ENCODE measurements around the gene JARID2. TPM values are rescaled to one million over a fixed set of nuclear protein-coding genes. Genes with fewer than 3 reads are reported as not detected.

JARID2 gene
- total and polyA plus RNA-seq, 2 of the 4 experiments (the other 2 are of a cell fraction), result 9.6 to 12.9 TPM

DNA sequence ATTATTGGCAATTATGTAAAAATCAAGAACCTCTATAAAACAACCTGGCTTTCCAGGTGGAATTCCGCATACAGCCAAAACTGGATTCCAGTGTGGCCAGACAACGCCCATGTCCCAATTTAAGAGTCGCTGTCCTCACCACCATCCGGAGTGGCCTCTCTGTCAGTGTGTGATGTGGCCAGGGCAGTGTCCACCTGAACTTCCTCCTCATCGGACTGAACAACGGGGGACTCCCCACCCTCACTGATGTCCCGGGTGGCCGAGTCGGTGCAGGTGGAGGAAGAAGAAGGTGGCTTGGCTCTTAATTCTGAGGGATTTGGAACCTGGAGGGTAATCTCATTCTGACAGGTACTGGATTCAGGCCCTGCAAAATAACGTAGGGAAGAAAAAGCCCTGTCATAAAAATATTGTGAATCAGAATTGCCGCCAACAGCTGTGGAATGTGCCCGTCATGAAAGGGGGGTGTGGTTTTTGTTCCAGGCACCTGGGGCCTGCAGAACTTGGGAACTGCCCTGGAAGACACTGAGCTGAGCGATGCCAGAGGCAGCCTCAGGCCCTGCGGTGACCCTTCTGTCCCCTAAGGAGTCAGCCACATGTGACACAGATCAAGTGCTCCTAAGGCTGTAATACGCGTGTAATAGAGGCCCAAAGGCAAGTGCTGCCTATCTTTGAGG is 277.1 kb downstream of the JARID2 start:
- Histone ChIP-seq H3K14ac (replicated peaks; ENCODE audit: low read depth, low read length) (no peak overlapping the region), H4K5ac (ENCODE audit: low read depth, low read length) (no peak overlapping the region), H2AFZ (replicated peaks; ENCODE audit: low read length, poor library complexity) (no peak overlapping the region), H4K8ac (ENCODE audit: low read depth in 2 of 2, low read length in 2 of 2) (no peak overlapping the region), H3K79me1 (ENCODE audit: low read depth in 1 of 2, low read length in 2 of 2) (peaks cover 0 to 8% of the 10 kb centered on the region in 2 experiments; a peak in 1 of 4 replicates), H3K23ac (ENCODE audit: low read depth, low read length) (no peak overlapping the region), H3K27me3 (ENCODE audit: control insufficient read depth, insufficient read depth, low read length) (no peaks in the 10 kb centered on the region), H3K27ac (ENCODE audit: insufficient read depth, low read length) (no peak overlapping the region), H3K9me3 (ENCODE audit: control insufficient read depth, insufficient read depth, low read length) (no peaks in the 10 kb centered on the region), H3K36me3 (ENCODE audit: control insufficient read depth, insufficient read depth, low read length) (peaks cover 50% of the 10 kb centered on the region), H2BK5ac (ENCODE audit: low read depth, low read length, poor library complexity, severe bottlenecking) (no peak overlapping the region), H2BK15ac (ENCODE audit: low read depth, low read length) (no peak overlapping the region), H2BK20ac (ENCODE audit: low read depth, low read length) (no peak overlapping the region), H3K9me1 (ENCODE audit: insufficient read depth, low read length) (peaks cover 5% of the 10 kb centered on the region), H4K91ac (ENCODE audit: insufficient read depth, low read depth, low read length) (no peak overlapping the region), H3K4me1 (ENCODE audit: control insufficient read depth, insufficient read depth, low read length) (no peaks in the 10 kb centered on the region), H2AK5ac (ENCODE audit: low read depth, low read length) (no peak overlapping the region), H3K18ac (ENCODE audit: low read depth, low read length) (no peak overlapping the region), H3K56ac (ENCODE audit: extremely low read depth, insufficient read depth, low read length) (no peak overlapping the region), H3K4me2 (ENCODE audit: low read depth, low read length) (no peak overlapping the region), H2AK9ac (replicated peaks; ENCODE audit: low read depth, low read length, poor library complexity) (no peak overlapping the region), H2BK120ac (ENCODE audit: low read depth, low read length) (no peak overlapping the region), H3K4me3 (ENCODE audit: insufficient read depth, low read depth, low read length) (no peak overlapping the region), H4K20me1 (ENCODE audit: insufficient read depth, low read length) (peaks cover 3% of the 10 kb centered on the region; the same call in 1 of the 2 replicates), H3K4ac (ENCODE audit: low read depth, low read length) (no peak overlapping the region), H3K9ac (ENCODE audit: low read depth, low read length) (no peak overlapping the region)
- in situ Hi-C loops (cut with MboI; ENCODE audit: low sequenced_read_pairs) (no loop called here), intact Hi-C loops (cut with micrococcal nuclease) (no loop called here), dilution Hi-C loops (cut with HindIII; ENCODE audit: low sequenced_read_pairs, unreplicated experiment) (no loop called here)
- WGBS, 2 experiments (ENCODE audit: extremely low coverage in 2 of 2, insufficient read length in 1 of 2), result 93% methylated on average over 3 of the region's 16 CpGs; no CpG with 5 or more reads in 1 of the 2 experiments
- BruUV-seq (replicated peaks), result no TSS peak
- ATAC-seq (ENCODE audit: low read depth) (no peak), DNase-seq (no peak)
- no peak for TF ChIP-seq MXI1 (IDR thresholded peaks at IDR 0.05; ENCODE audit: borderline replicate concordance, low read depth, low read length)
- TF ChIP-seq FOS (IDR thresholded peaks at IDR 0.05; ENCODE audit: low read depth, low read length), result no peak
- no peak for TF ChIP-seq BHLHE40 (IDR thresholded peaks at IDR 0.05; ENCODE audit: low read depth, low read length)
- no peak for TF ChIP-seq SMC3 (IDR thresholded peaks at IDR 0.05; ENCODE audit: low read depth, low read length)
- TF ChIP-seq NFE2L2 (IDR thresholded peaks at IDR 0.05; ENCODE audit: low read depth, low read length), result no peak
- TF ChIP-seq, protein P1, sequence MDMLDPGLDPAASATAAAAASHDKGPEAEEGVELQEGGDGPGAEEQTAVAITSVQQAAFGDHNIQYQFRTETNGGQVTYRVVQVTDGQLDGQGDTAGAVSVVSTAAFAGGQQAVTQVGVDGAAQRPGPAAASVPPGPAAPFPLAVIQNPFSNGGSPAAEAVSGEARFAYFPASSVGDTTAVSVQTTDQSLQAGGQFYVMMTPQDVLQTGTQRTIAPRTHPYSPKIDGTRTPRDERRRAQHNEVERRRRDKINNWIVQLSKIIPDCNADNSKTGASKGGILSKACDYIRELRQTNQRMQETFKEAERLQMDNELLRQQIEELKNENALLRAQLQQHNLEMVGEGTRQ (IDR thresholded peaks at IDR 0.05; ENCODE audit: low read depth, low read length), result no peak
- no peak for TF ChIP-seq CHD1 (IDR thresholded peaks at IDR 0.05; ENCODE audit: low read depth, low read length)
- TF ChIP-seq, protein P2, sequence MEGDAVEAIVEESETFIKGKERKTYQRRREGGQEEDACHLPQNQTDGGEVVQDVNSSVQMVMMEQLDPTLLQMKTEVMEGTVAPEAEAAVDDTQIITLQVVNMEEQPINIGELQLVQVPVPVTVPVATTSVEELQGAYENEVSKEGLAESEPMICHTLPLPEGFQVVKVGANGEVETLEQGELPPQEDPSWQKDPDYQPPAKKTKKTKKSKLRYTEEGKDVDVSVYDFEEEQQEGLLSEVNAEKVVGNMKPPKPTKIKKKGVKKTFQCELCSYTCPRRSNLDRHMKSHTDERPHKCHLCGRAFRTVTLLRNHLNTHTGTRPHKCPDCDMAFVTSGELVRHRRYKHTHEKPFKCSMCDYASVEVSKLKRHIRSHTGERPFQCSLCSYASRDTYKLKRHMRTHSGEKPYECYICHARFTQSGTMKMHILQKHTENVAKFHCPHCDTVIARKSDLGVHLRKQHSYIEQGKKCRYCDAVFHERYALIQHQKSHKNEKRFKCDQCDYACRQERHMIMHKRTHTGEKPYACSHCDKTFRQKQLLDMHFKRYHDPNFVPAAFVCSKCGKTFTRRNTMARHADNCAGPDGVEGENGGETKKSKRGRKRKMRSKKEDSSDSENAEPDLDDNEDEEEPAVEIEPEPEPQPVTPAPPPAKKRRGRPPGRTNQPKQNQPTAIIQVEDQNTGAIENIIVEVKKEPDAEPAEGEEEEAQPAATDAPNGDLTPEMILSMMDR (conservative IDR thresholded peaks at IDR 0.05; ENCODE audit: low read depth, low read length), result no peak
- no peak for TF ChIP-seq MAZ (IDR thresholded peaks at IDR 0.05; ENCODE audit: borderline replicate concordance, low read depth, low read length)
- no peak for TF ChIP-seq CEBPB (IDR thresholded peaks at IDR 0.05; ENCODE audit: low read depth, low read length)
- ChIA-PET POLR2A (ENCODE audit: unreplicated experiment) (no interaction called here), CTCF (no interaction called here)
